Transverse colon (tissue), 4 donors: ENCODE data around the gene ZNF148.

Source experiments
- CTCF ChIP-seq, 5 experiments: fragments of 200-600 bp in 3 of 5; fragments of 450-650 bp in 2 of 5; sonication (generic) in 3 of 5; IDR thresholded peaks; 1 replicate in 2 of 5; 2 replicates in 3 of 5; pipeline ENCODE4 v1.5.1; 2016 to 2017; ENCODE audit warnings: antibody characterized with exemption in 5 of 5, inconsistent platforms in 3 of 5, mild to moderate bottlenecking in 2 of 5, moderate library complexity in 1 of 5
- POLR2AphosphoS5 ChIP-seq, 3 donors: sonication (generic); formaldehyde crosslinking; IDR thresholded peaks; one replicate each; pipeline ENCODE4 v1.6.1; 2016; ENCODE audit warnings: antibody characterized with exemption in 3 of 3

- no peak for TF ChIP-seq POLR2AphosphoS5 (IDR thresholded peaks at IDR 0.05)
- TF ChIP-seq CTCF (IDR thresholded peaks at IDR 0.05): no peak
Observed at GRCh38 chr3:125280668-125281361, 94.3 kb downstream of the ZNF148 start.
